Peyer's patch (tissue), 4 donors: Measurements from ENCODE around the gene GPR161. TPM values are rescaled to one million over a fixed set of nuclear protein-coding genes. Genes with fewer than 3 reads are reported as not detected.

ENCODE experiments used
- DNase-seq, 3 donors: peaks; one replicate each; pipeline ENCODE4 v3.0.0-alpha.2; 2017 to 2019
- H3K27ac ChIP-seq, 4 donors: fragments of 200-600 bp; sonication (generic); one replicate each; pipeline ENCODE4 v1.5.1; 2016 to 2019
- H3K27me3 ChIP-seq, 2 donors: fragments of 200-600 bp; sonication (generic); one replicate each; pipeline ENCODE4 v1.5.1; 2019
- H3K36me3 ChIP-seq, 3 donors: fragments of 200-600 bp; sonication (generic); one replicate each; pipeline ENCODE4 v1.5.1; 2016 to 2019
- H3K4me1 ChIP-seq, 4 donors: fragments of 200-600 bp; sonication (generic); one replicate each; pipeline ENCODE4 v1.5.1; 2016 to 2019
- H3K4me3 ChIP-seq, 4 donors: fragments of 200-600 bp; sonication (generic); 1 replicate in 3 of 4; 2 replicates in 1 of 4; pipeline ENCODE4 v1.5.1; 2016 to 2019; ENCODE audit warnings: mild to moderate bottlenecking in 1 of 4
- H3K9me3 ChIP-seq, 4 donors: fragments of 200-600 bp; sonication (generic); one replicate each; pipeline ENCODE4 v1.5.1; 2016 to 2019; ENCODE audit warnings: mild to moderate bottlenecking in 1 of 4
- CTCF ChIP-seq, 6 experiments: fragments of 450-650 bp in 4 of 6; fragments of 200-600 bp in 2 of 6; sonication (generic) in 1 of 6; IDR thresholded peaks; one replicate each; pipeline ENCODE4 v1.5.1; 2017 to 2019; ENCODE audit warnings: antibody characterized with exemption in 6 of 6, mild to moderate bottlenecking in 3 of 6, moderate library complexity in 1 of 6
- POLR2A ChIP-seq, 2 donors: fragments of 450-650 bp; IDR thresholded peaks; one replicate each; pipeline ENCODE4 v1.5.1; 2017; ENCODE audit warnings: antibody characterized with exemption in 2 of 2, mild to moderate bottlenecking in 2 of 2, moderate library complexity in 2 of 2
- total RNA-seq, 4 donors: library from RNA; depleted of rRNA; stranded (reverse); fragments of >200 nt; gene quantifications; one replicate each; pipeline ENCODE4 v1.1.0, GENCODE V29; 2016

GPR161 gene
- total RNA-seq, 4 donors from 2014 or later = 0.35 to 2.3 (median 1.8) TPM

GRCh38 chr1:168178227-168178637, 41.5 kb upstream of the GPR161 start:
- no peak for DNase-seq
- H3K9me3 ChIP-seq = no peaks in the 10 kb centered on the region
- H3K36me3 ChIP-seq = no peaks in the 10 kb centered on the region
- no peaks in the 10 kb centered on the region for H3K27me3 ChIP-seq
- TF ChIP-seq POLR2A (IDR thresholded peaks at IDR 0.05) (no peak), CTCF (IDR thresholded peaks at IDR 0.05) (no peak)
- peak overlapping the region; percentile 89 to 94 (median 92) for H3K27ac ChIP-seq
- H3K4me1 ChIP-seq = peaks cover 0 to 17% (median 0%) of the 10 kb centered on the region in 4 donors
- H3K4me3 ChIP-seq = peak overlapping the region; percentile 74 to 83 (median 80)

DNA sequence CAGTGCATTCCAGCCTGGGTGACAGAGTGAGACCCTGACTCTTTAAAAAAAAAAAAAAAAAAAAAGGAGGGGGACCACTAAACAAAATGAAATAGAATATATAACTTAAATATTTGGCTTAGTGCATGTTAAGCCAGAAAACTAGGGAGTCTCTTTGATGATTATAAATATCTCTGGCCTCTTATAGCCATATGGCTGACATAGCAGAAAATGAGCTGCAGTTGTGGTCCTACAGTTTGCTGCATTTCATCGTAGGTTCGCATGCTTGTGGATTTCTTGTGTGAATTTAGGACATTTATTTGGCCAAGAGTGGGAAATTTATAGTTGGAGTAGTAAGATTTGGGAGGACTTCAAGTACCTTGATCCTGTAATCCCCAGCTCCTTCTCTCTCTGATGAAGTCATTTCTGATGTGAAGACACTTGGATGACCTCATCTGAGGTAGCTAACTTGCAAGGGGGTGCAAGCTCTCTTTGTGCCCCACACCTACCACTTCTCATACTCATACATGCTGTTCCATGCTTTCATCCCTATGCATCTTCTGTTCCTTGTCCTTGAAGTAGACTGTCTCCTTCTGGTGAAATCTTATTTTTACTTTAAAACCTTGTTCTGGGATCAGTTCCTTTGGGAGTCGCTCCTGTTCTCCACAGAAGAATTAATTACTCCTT, 35.7 kb upstream of the GPR161 start:
- TF ChIP-seq POLR2A (IDR thresholded peaks at IDR 0.05) (no peak), CTCF (IDR thresholded peaks at IDR 0.05) (no peak)
- H3K36me3 ChIP-seq = no peaks in the 10 kb centered on the region
- no peak overlapping the region for H3K27ac ChIP-seq
- no peaks in the 10 kb centered on the region for H3K4me1 ChIP-seq
- H3K4me3 ChIP-seq = no peak overlapping the region
- DNase-seq = no peak
- H3K27me3 ChIP-seq = no peaks in the 10 kb centered on the region
- H3K9me3 ChIP-seq = no peaks in the 10 kb centered on the region

DNA sequence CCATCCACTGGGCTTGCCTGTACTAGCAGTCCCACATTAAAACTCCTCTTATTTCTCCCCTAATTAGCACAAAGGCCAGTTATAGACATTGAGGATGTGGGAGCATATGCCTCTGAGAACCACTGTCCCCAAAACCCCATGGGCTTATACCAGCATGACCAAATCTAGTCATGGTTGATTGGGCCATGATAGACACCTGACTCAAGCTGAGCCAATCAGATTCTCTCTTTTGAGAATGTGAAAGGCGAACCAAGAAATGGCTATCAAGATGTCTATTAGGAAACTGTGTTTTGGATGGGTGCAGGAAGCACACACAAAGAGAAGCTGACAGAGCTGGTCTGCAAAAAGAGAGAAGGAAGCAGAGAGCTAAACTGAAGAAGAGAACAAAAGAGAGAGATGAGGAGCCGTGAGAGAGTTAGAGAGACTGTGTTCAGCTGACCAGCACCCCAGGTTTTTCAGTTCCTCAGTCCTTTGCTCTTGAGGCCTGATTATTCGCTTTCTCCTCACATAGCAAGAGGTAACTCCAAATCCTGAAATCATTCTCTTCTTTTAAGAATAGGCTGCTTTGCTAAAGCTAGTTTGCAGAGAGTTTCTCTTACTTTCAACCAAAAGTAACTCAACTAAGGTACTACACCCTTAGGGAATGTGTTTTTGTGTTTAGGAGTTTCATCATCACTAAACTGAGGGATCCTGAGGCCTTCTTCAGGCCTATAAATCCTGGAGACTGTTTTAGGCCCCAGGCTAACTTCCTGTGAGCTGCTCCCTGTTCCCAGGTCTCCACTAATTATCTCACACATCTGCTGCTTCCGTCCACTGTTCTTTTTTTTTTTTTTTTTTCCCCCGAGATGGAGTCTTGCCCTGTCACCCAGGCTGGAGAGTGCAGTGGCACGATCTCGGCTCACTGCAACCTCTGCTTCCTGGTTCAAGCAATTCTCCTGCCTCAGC, 34.1 kb upstream of the GPR161 start:
- no peaks in the 10 kb centered on the region for H3K9me3 ChIP-seq
- no peaks in the 10 kb centered on the region for H3K36me3 ChIP-seq
- TF ChIP-seq POLR2A (IDR thresholded peaks at IDR 0.05) (no peak), CTCF (IDR thresholded peaks at IDR 0.05) (no peak)

GRCh38 chr1:168167806-168168205, 31.1 kb upstream of the GPR161 start:
- no peak for DNase-seq
- no peaks in the 10 kb centered on the region for H3K27me3 ChIP-seq
- no peak overlapping the region for H3K27ac ChIP-seq
- H3K4me3 ChIP-seq = no peak overlapping the region
- TF ChIP-seq POLR2A (IDR thresholded peaks at IDR 0.05) (no peak), CTCF (IDR thresholded peaks at IDR 0.05) (no peak)
- H3K9me3 ChIP-seq = no peaks in the 10 kb centered on the region
- H3K36me3 ChIP-seq = no peaks in the 10 kb centered on the region
- no peaks in the 10 kb centered on the region for H3K4me1 ChIP-seq

More for the DNA sequence above, 34.1 kb upstream of the GPR161 start:
- DNase-seq = no peak
- no peaks in the 10 kb centered on the region for H3K4me1 ChIP-seq
- H3K27me3 ChIP-seq = no peaks in the 10 kb centered on the region
- no peak overlapping the region for H3K27ac ChIP-seq
- no peak overlapping the region for H3K4me3 ChIP-seq

DNA sequence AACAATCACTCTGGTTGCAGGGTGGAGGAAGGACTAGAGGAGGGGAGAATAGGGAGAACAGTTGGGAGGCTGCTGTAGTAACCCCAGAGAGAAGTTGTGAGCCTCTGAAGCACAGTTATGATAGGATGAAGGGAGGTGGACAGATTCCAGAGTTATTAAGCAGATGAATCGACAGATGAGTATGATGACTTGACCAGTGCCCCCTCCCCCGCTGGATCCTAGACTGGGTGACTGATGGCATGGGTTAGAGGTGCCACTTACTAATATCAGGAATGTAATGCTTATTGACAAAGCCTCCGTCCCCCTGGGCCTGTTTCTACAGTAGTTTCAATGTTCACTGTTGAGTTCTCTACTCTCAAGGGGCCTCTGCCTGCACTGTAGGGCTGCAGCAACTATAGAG, 28.0 kb upstream of the GPR161 start:
- Histone ChIP-seq H3K27me3 (no peaks in the 10 kb centered on the region), H3K27ac (no peak overlapping the region), H3K4me1 (no peaks in the 10 kb centered on the region), H3K4me3 (no peak overlapping the region), H3K9me3 (peaks cover 0 to 4% (median 0%) of the 10 kb centered on the region in 4 donors), H3K36me3 (no peaks in the 10 kb centered on the region)
- no peak for TF ChIP-seq POLR2A (IDR thresholded peaks at IDR 0.05)
- TF ChIP-seq CTCF (IDR thresholded peaks at IDR 0.05) = no peak
- DNase-seq = no peak
